Uterus (tissue), 4 donors: ENCODE measurements around the gene MAB21L2. TPM values are rescaled to one million over a fixed set of nuclear protein-coding genes. Genes with fewer than 3 reads are reported as not detected.

ENCODE experiments used
- DNase-seq, 2 donors: peaks; one replicate each; pipeline ENCODE4 v3.0.0-alpha.2; 2019 to 2020
- H3K27ac ChIP-seq, 2 donors: fragments of 200-600 bp; sonication (generic); 1 replicate in 1 of 2; 2 replicates in 1 of 2; pipeline ENCODE4 v1.5.1; 2016 to 2018
- H3K27me3 ChIP-seq, 2 donors: fragments of 200-600 bp; sonication (generic); one replicate each; pipeline ENCODE4 v1.5.1; 2018 to 2019; ENCODE audit warnings: control low read depth in 1 of 2
- H3K36me3 ChIP-seq, 2 donors: fragments of 200-600 bp; sonication (generic); one replicate each; pipeline ENCODE4 v1.5.1; 2019; ENCODE audit warnings: control low read depth in 1 of 2
- H3K4me1 ChIP-seq, 2 donors: fragments of 200-600 bp; sonication (generic); one replicate each; pipeline ENCODE4 v1.5.1; 2018 to 2019; ENCODE audit warnings: control low read depth in 1 of 2
- H3K4me3 ChIP-seq, 2 donors: fragments of 200-600 bp; sonication (generic); 1 replicate in 1 of 2; 2 replicates in 1 of 2; pipeline ENCODE4 v1.5.1; 2018 to 2019; ENCODE audit warnings: mild to moderate bottlenecking in 1 of 2
- H3K9me3 ChIP-seq, 2 donors: fragments of 200-600 bp; sonication (generic); one replicate each; pipeline ENCODE4 v1.5.1; 2019; ENCODE audit warnings: control low read depth in 1 of 2
- CTCF ChIP-seq, 4 experiments: fragments of 200-600 bp in 2 of 4; fragments of 450-650 bp in 2 of 4; sonication (generic) in 2 of 4; IDR thresholded peaks; one replicate each; pipeline ENCODE4 v1.5.1; 2016 to 2019; ENCODE audit warnings: antibody characterized with exemption in 4 of 4, mild to moderate bottlenecking in 2 of 4, moderate library complexity in 1 of 4
- POLR2A ChIP-seq, 2 donors: fragments of 450-650 bp; IDR thresholded peaks; one replicate each; pipeline ENCODE4 v1.6.1; 2016; ENCODE audit warnings: antibody characterized with exemption in 2 of 2, mild to moderate bottlenecking in 1 of 2, moderate library complexity in 1 of 2
- intact Hi-C: fragments of 100-400 bp; cut with DNase I; formaldehyde crosslinking; loops from one replicate; pipeline ENCODE4 v1.15.1; 2023; ENCODE audit warnings: low total_unique reads
- total RNA-seq, 4 donors: library from RNA; depleted of rRNA in 3 of 4; stranded (reverse); fragments of >200 nt in 3 of 4; gene quantifications; one replicate each; pipeline versions ENCODE4 v1.1.0 to v1.2.4, GENCODE V29; 2014 to 2023
- donor health status: DM: yes; HTN: yes; CAD: no.

The MAB21L2 gene
- total RNA-seq, 4 donors from 2014 or later, result not detected

GRCh38 chr4:150590631-150591030 is 8.7 kb downstream of the MAB21L2 start:
- Histone ChIP-seq H3K4me3 (no peak overlapping the region), H3K27ac (no peak overlapping the region), H3K36me3 (no peaks in the 10 kb centered on the region), H3K9me3 (no peaks in the 10 kb centered on the region), H3K27me3 (no peaks in the 10 kb centered on the region), H3K4me1 (no peaks in the 10 kb centered on the region)
- intact Hi-C loops, result no loop called here
- TF ChIP-seq CTCF (IDR thresholded peaks at IDR 0.05) (no peak), POLR2A (IDR thresholded peaks at IDR 0.05) (no peak)
- DNase-seq, result no peak

GRCh38 chr4:150591406-150591805 is 9.5 kb downstream of the MAB21L2 start:
- Histone ChIP-seq H3K36me3 (no peaks in the 10 kb centered on the region), H3K27me3 (no peaks in the 10 kb centered on the region), H3K4me1 (no peaks in the 10 kb centered on the region), H3K27ac (no peak overlapping the region), H3K4me3 (no peak overlapping the region), H3K9me3 (no peaks in the 10 kb centered on the region)
- no peak for DNase-seq
- intact Hi-C loops, result no loop called here
- TF ChIP-seq CTCF (IDR thresholded peaks at IDR 0.05) (no peak), POLR2A (IDR thresholded peaks at IDR 0.05) (no peak)

- no peak overlapping the region for H3K4me3 ChIP-seq
- TF ChIP-seq CTCF (IDR thresholded peaks at IDR 0.05), result no peak
- no peak for TF ChIP-seq POLR2A (IDR thresholded peaks at IDR 0.05)
- no peak overlapping the region for H3K27ac ChIP-seq
Observed at GRCh38 chr4:150591904-150592303, 10.0 kb downstream of the MAB21L2 start.

DNA sequence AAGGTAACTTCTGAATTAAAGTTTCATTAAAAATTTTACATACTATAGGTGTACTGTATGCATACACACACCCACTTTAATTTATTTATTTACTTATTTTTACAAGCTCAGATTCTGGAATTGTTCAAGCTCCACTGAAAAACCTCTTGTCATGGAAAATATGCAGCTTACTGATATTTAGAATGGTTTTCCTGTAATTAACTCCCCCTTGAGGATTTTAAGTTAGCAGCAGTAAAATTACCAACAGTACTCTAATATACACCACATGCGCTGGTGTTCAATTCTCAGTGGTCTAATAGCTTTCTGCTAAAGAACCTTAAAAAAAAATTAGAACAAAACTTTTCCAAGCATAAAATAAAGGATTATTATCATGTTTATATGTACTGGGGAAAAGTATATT is 12.0 kb downstream of the MAB21L2 start:
- no peak overlapping the region for H3K27ac ChIP-seq
- intact Hi-C loops, result no loop called here
- no peak for DNase-seq
- H3K27me3 ChIP-seq, result no peaks in the 10 kb centered on the region
- no peak for TF ChIP-seq CTCF (IDR thresholded peaks at IDR 0.05)
- TF ChIP-seq POLR2A (IDR thresholded peaks at IDR 0.05), result no peak
- no peak overlapping the region for H3K4me3 ChIP-seq
- no peaks in the 10 kb centered on the region for H3K9me3 ChIP-seq
- H3K4me1 ChIP-seq, result no peaks in the 10 kb centered on the region
- no peaks in the 10 kb centered on the region for H3K36me3 ChIP-seq

More at GRCh38 chr4:150591904-150592303, 10.0 kb downstream of the MAB21L2 start:
- H3K9me3 ChIP-seq, result no peaks in the 10 kb centered on the region
- H3K27me3 ChIP-seq, result no peaks in the 10 kb centered on the region
- H3K36me3 ChIP-seq, result no peaks in the 10 kb centered on the region
- intact Hi-C loops, result no loop called here
- DNase-seq, result no peak
- no peaks in the 10 kb centered on the region for H3K4me1 ChIP-seq

DNA sequence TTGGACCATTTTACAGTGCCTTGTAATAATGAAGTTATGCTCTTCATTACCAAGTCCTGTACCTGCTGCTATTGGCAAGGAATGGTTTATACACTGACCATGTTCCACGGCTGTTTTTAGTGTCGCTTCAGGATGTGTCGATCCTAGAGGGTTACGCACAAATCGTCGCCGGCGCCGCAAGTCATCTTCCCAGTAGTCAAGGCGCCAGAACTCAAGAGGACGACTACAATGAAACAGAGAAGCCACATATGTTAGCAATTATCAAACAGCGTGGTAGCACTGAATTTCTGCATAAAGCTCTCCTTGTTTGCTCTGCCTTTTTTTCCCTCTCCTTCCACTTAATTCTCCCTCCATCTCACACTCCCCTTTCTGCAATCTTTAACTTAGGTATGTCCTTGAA is 17.0 kb downstream of the MAB21L2 start:
- Histone ChIP-seq H3K36me3 (no peaks in the 10 kb centered on the region), H3K4me1 (no peaks in the 10 kb centered on the region), H3K9me3 (no peaks in the 10 kb centered on the region), H3K27me3 (no peaks in the 10 kb centered on the region), H3K27ac (no peak overlapping the region), H3K4me3 (no peak overlapping the region)
- TF ChIP-seq CTCF (IDR thresholded peaks at IDR 0.05) (no peak), POLR2A (IDR thresholded peaks at IDR 0.05) (no peak)
- DNase-seq, result no peak
- intact Hi-C loops, result no loop called here
